Activated CD8-positive, alpha-beta memory T cell treated with anti-CD3 and anti-CD28 coated beads, Interleukin-2, amount 50 U/mL, for 4 hours (primary cell): ENCODE results near the gene CLN3.
"Not testable (repeated sequence)": the region's sequence is repeated elsewhere in the genome, so short reads cannot be mapped to it uniquely, and the experiment has no call there.

Experiments used
- DNase-seq: peaks from one replicate; pipeline ENCODE4 v3.0.0-alpha.2; 2020

The CLN3 gene

GRCh38 chr16:28513484-28514181 lies 21.8 kb upstream of the CLN3 start:
- DNase-seq, result no peak

- DNase-seq, result no peak
Observed at GRCh38 chr16:28511801-28512789, 20.2 kb upstream of the CLN3 start.

GRCh38 chr16:28511031-28511430 lies 19.2 kb upstream of the CLN3 start:
- no peak for DNase-seq

- DNase-seq, result no peak
Observed at GRCh38 chr16:28505489-28506137, 13.7 kb upstream of the CLN3 start.

- no peak for DNase-seq
Observed at GRCh38 chr16:28504707-28505404, 13.0 kb upstream of the CLN3 start.

GRCh38 chr16:28503470-28504259 lies 11.8 kb upstream of the CLN3 start:
- no peak for DNase-seq

GRCh38 chr16:28502290-28502689 lies 10.4 kb upstream of the CLN3 start:
- DNase-seq, result no peak

- DNase-seq, result no peak
Observed at GRCh38 chr16:28501258-28502232, 9.7 kb upstream of the CLN3 start.

- DNase-seq, result not testable (repeated sequence)
Observed at GRCh38 chr16:28500476-28501180, 8.8 kb upstream of the CLN3 start.

- no peak for DNase-seq
Observed at GRCh38 chr16:28499854-28500253, 8.0 kb upstream of the CLN3 start.

GRCh38 chr16:28498666-28499381 lies 7.0 kb upstream of the CLN3 start:
- DNase-seq, result no peak

- no peak for DNase-seq
Observed at GRCh38 chr16:28497861-28498599, 6.2 kb upstream of the CLN3 start.

- no peak for DNase-seq
Observed at GRCh38 chr16:28497386-28497785, 5.5 kb upstream of the CLN3 start.

GRCh38 chr16:28496844-28497243 lies 5.0 kb upstream of the CLN3 start:
- no peak for DNase-seq

- DNase-seq, result no peak
Observed at GRCh38 chr16:28495795-28496749, 4.2 kb upstream of the CLN3 start.

GRCh38 chr16:28495098-28495793 lies 3.4 kb upstream of the CLN3 start:
- no peak for DNase-seq
